ENCODE measurements around the gene SMAD4. TPM values are rescaled to one million over a fixed set of nuclear protein-coding genes. Genes with fewer than 3 reads are reported as not detected.

The SMAD4 gene
- polyA plus RNA-seq, 3 donors: 21.0 to 34.0 (median 29.1) TPM

- 25% methylated on average over 1 of the region's 6 CpGs for WGBS (ENCODE audit: insufficient coverage)
- H3K4me2 ChIP-seq (replicated peaks; ENCODE audit: extremely low read depth, low read length, poor library complexity, severe bottlenecking): no peak overlapping the region
- Mint-ChIP-seq H3K36me3 (no peaks in the 10 kb centered on the region), H3K4me1 (no peaks in the 10 kb centered on the region), H3K27ac (no peak overlapping the region), H3K9me3 (peaks cover 0 to 11% (median 3%) of the 10 kb centered on the region in 7 donors), H3K27me3 (ENCODE audit: low read depth in 3 of 3) (peaks cover 0 to 10% (median 3%) of the 10 kb centered on the region in 3 donors), H3K4me3 (no peak overlapping the region)
- no peak for DNase-seq
- no peaks in the 10 kb centered on the region for H4K20me1 ChIP-seq (ENCODE audit: insufficient read depth, low read length)
- no peaks in the 10 kb centered on the region for H3K36me3 ChIP-seq (replicated peaks in 1 of 2; ENCODE audit: control insufficient read depth in 1 of 2, insufficient read depth in 2 of 2, low read length in 2 of 2)
- no peak overlapping the region for H3K4me3 ChIP-seq (replicated peaks in 1 of 3; ENCODE audit: low read depth in 2 of 3, low read length in 3 of 3)
- no peaks in the 10 kb centered on the region for H3K79me2 ChIP-seq (ENCODE audit: insufficient read depth, low read length)
- no peak for TF ChIP-seq CTCF (IDR thresholded peaks at IDR 0.05)
- intact Hi-C loops (cut with micrococcal nuclease): no loop called here
- no peak overlapping the region for H3K27ac ChIP-seq (ENCODE audit: low read depth in 1 of 2, low read length in 2 of 2)
- no peaks in the 10 kb centered on the region for H3K27me3 ChIP-seq (ENCODE audit: control insufficient read depth in 2 of 2, insufficient read depth in 2 of 2, low read length in 2 of 2)
- no peaks in the 10 kb centered on the region for H3K4me1 ChIP-seq (ENCODE audit: control insufficient read depth in 1 of 2, insufficient read depth in 2 of 2, low read length in 2 of 2)
- no peaks in the 10 kb centered on the region for H3K9me3 ChIP-seq (replicated peaks in 1 of 2; ENCODE audit: control insufficient read depth in 1 of 2, insufficient read depth in 1 of 2, low read length in 2 of 2)
- H3K9ac ChIP-seq (ENCODE audit: insufficient read depth, low read length, poor library complexity, severe bottlenecking): no peak overlapping the region
- H2AFZ ChIP-seq (ENCODE audit: insufficient read depth, low read depth, low read length, poor library complexity, severe bottlenecking): no peak overlapping the region
Observed at GRCh38 chr18:51097021-51097822, 67.2 kb downstream of the SMAD4 start.

- Histone ChIP-seq H3K4me3 (replicated peaks in 1 of 3; ENCODE audit: low read depth in 2 of 3, low read length in 3 of 3) (no peak overlapping the region), H3K27me3 (ENCODE audit: control insufficient read depth in 2 of 2, insufficient read depth in 2 of 2, low read length in 2 of 2) (no peaks in the 10 kb centered on the region), H3K4me2 (replicated peaks; ENCODE audit: extremely low read depth, low read length, poor library complexity, severe bottlenecking) (no peak overlapping the region), H3K4me1 (ENCODE audit: control insufficient read depth in 1 of 2, insufficient read depth in 2 of 2, low read length in 2 of 2) (no peaks in the 10 kb centered on the region), H3K27ac (ENCODE audit: low read depth in 1 of 2, low read length in 2 of 2) (no peak overlapping the region), H3K9ac (ENCODE audit: insufficient read depth, low read length, poor library complexity, severe bottlenecking) (no peak overlapping the region), H3K9me3 (replicated peaks in 1 of 2; ENCODE audit: control insufficient read depth in 1 of 2, insufficient read depth in 1 of 2, low read length in 2 of 2) (no peaks in the 10 kb centered on the region), H2AFZ (ENCODE audit: insufficient read depth, low read depth, low read length, poor library complexity, severe bottlenecking) (no peak overlapping the region), H3K79me2 (ENCODE audit: insufficient read depth, low read length) (no peaks in the 10 kb centered on the region), H3K36me3 (replicated peaks in 1 of 2; ENCODE audit: control insufficient read depth in 1 of 2, insufficient read depth in 2 of 2, low read length in 2 of 2) (no peaks in the 10 kb centered on the region), H4K20me1 (ENCODE audit: insufficient read depth, low read length) (no peaks in the 10 kb centered on the region)
- Mint-ChIP-seq H3K36me3 (no peaks in the 10 kb centered on the region), H3K4me1 (no peaks in the 10 kb centered on the region), H3K4me3 (no peak overlapping the region), H3K27ac (no peak overlapping the region), H3K9me3 (peaks cover 0 to 9% (median 2%) of the 10 kb centered on the region in 7 donors), H3K27me3 (ENCODE audit: low read depth in 3 of 3) (peaks cover 0 to 8% (median 3%) of the 10 kb centered on the region in 3 donors)
- 85% methylated on average over 5 of the region's 5 CpGs for WGBS (ENCODE audit: insufficient coverage)
- intact Hi-C loops (cut with micrococcal nuclease): no loop called here
- TF ChIP-seq CTCF (IDR thresholded peaks at IDR 0.05): no peak
- no peak for DNase-seq
Observed at GRCh38 chr18:51098082-51098481, 68.1 kb downstream of the SMAD4 start.
